K562 (cell line): ENCODE data around the gene C13orf46. TPM values are rescaled to one million over a fixed set of nuclear protein-coding genes. Genes with fewer than 3 reads are reported as not detected.

Experiments
- BRCA1 ChIP-seq, 2 experiments: fragments of 450-650 bp in 1 of 2; sonication (generic) in 1 of 2; formaldehyde crosslinking in 1 of 2; IDR thresholded peaks; 2 replicates each; pipeline versions ENCODE4 v1.5.0 to v1.6.1; 2017 to 2020; ENCODE audit warnings: mild to moderate bottlenecking in 1 of 2, missing genetic modification reagents in 1 of 2
- CBX2 ChIP-seq: fragments of 200-600 bp; sonication (generic); IDR thresholded peaks from one replicate; pipeline ENCODE4 v1.6.1; 2012; ENCODE audit warnings: mild to moderate bottlenecking, low read length, inconsistent platforms; ENCODE audit not compliant: insufficient read depth, poor library complexity, severe bottlenecking
- HDGF ChIP-seq: fragments of 450-650 bp; IDR thresholded peaks from 2 replicates; pipeline ENCODE4 v1.6.1; 2016
- HMG20B ChIP-seq: fragments of 250-450 bp; sonication (Bioruptor Pico); IDR thresholded peaks from 2 replicates; pipeline ENCODE4 v1.5.0; 2021; ENCODE audit warnings: mild to moderate bottlenecking
- KAT2B ChIP-seq: IDR thresholded peaks from one replicate; pipeline ENCODE4 v1.6.1; 2012; ENCODE audit warnings: low read depth, mild to moderate bottlenecking, control low read depth, inconsistent platforms, low read length, moderate library complexity
- LCOR ChIP-seq: sonication (generic); formaldehyde crosslinking; IDR thresholded peaks from 2 replicates; pipeline ENCODE4 v1.8.0; 2022; ENCODE audit warnings: mild to moderate bottlenecking, missing genetic modification reagents
- MYC ChIP-seq, 2 experiments: fragments of 250-450 bp in 1 of 2; sonication (Bioruptor Pico) in 1 of 2; IDR thresholded peaks; 2 replicates each; pipeline versions ENCODE4 v1.5.1 to v1.6.1; 2012 to 2021; ENCODE audit warnings: low read depth in 2 of 2, borderline replicate concordance in 1 of 2, improper control_type of control experiment in 1 of 2, low read length in 1 of 2, mild to moderate bottlenecking in 1 of 2, moderate library complexity in 1 of 2
- NFYB ChIP-seq: IDR thresholded peaks from 2 replicates; pipeline ENCODE4 v1.6.1; 2011; ENCODE audit warnings: mild to moderate bottlenecking, moderate library complexity; ENCODE audit not compliant: insufficient read length; ENCODE audit errors: extremely low read depth
- NR3C1 ChIP-seq: sonication (generic); formaldehyde crosslinking; IDR thresholded peaks from 2 replicates; pipeline ENCODE4 v1.8.1; 2022; ENCODE audit warnings: missing genetic modification reagents
- PHF21A ChIP-seq: fragments of 450-650 bp; IDR thresholded peaks from 2 replicates; pipeline ENCODE4 v1.6.1; 2017; ENCODE audit warnings: low read depth, borderline replicate concordance
- PYGO2 ChIP-seq: fragments of 450-650 bp; IDR thresholded peaks from 2 replicates; pipeline ENCODE4 v1.6.1; 2016; ENCODE audit warnings: mild to moderate bottlenecking, missing genetic modification characterization, moderate library complexity, missing compliant biosample characterization
- RNF2 ChIP-seq: sonication (generic); IDR thresholded peaks from 2 replicates; pipeline ENCODE4 v1.6.1; 2016
- SIRT6 ChIP-seq: IDR thresholded peaks from one replicate; pipeline ENCODE4 v1.6.1; 2012; ENCODE audit warnings: low read depth, mild to moderate bottlenecking, control low read depth, inconsistent platforms, low read length, moderate library complexity
- ZNF354B ChIP-seq: fragments of 250-450 bp; sonication (Bioruptor Pico); IDR thresholded peaks from 2 replicates; pipeline ENCODE4 v1.4.0; 2020
- ZNF57 ChIP-seq: fragments of 450-650 bp; formaldehyde crosslinking; IDR thresholded peaks from 2 replicates; pipeline ENCODE4 v1.4.0; 2020; ENCODE audit warnings: mild to moderate bottlenecking, moderate library complexity
- ZNF583 ChIP-seq: fragments of 250-450 bp; sonication (Bioruptor Pico); IDR thresholded peaks from 2 replicates; pipeline ENCODE4 v1.4.0; 2020
- ZNF695 ChIP-seq: fragments of 450-650 bp; formaldehyde crosslinking; IDR thresholded peaks from 2 replicates; pipeline ENCODE4 v1.4.0; 2020; ENCODE audit warnings: mild to moderate bottlenecking, moderate library complexity
- ZSCAN29 ChIP-seq: fragments of 450-650 bp; IDR thresholded peaks from 2 replicates; pipeline ENCODE4 v1.6.1; 2017
- ZSCAN32 ChIP-seq: fragments of 450-650 bp; formaldehyde crosslinking; IDR thresholded peaks from 2 replicates; pipeline ENCODE4 v1.4.0; 2020; ENCODE audit warnings: mild to moderate bottlenecking, moderate library complexity
- ZZZ3 ChIP-seq: fragments of 450-650 bp; IDR thresholded peaks from 2 replicates; pipeline ENCODE4 v1.6.1; 2016; ENCODE audit warnings: antibody characterized with exemption, mild to moderate bottlenecking, moderate library complexity
- polyA plus RNA-seq, 8 experiments: library from polyadenylated mRNA; depleted of rRNA in 4 of 8; stranded (reverse) in 5 of 8; unstranded in 3 of 8; fragments of >200 nt; fragmentation: Nextera tagmentation in 2 of 8; fragmentation: Illumina TruSeq in 1 of 8; extraction: Ambion mirVana in 2 of 8; extraction: Trizol in 1 of 8; gene quantifications; 2 replicates each; pipeline versions ENCODE4 v1.2.1 to v1.2.3, GENCODE V29; 2011 to 2014; ENCODE audit warnings: inconsistent platforms in 1 of 8, missing spikeins in 1 of 8
- total RNA-seq, 7 experiments: library from RNA; depleted of rRNA in 6 of 7; stranded (reverse); fragments of >200 nt in 6 of 7; fragmentation: Illumina TruSeq in 2 of 7; extraction: Trizol in 2 of 7; gene quantifications; 2 replicates each; pipeline versions ENCODE4 v1.2.1 to v1.2.3, GENCODE V29; 2011 to 2021; ENCODE audit warnings: low replicate concordance in 1 of 7
- TF ChIP-seq, protein P1 (sequence below): fragments of 250-450 bp; sonication (Bioruptor Pico); IDR thresholded peaks from 2 replicates; pipeline ENCODE4 v1.4.0; 2020; ENCODE audit warnings: mild to moderate bottlenecking, moderate library complexity
- TF ChIP-seq, protein P2 (sequence below): fragments of 450-650 bp; formaldehyde crosslinking; IDR thresholded peaks from 2 replicates; pipeline ENCODE4 v1.4.0; 2020; ENCODE audit warnings: mild to moderate bottlenecking, moderate library complexity
- TF ChIP-seq, protein P3 (sequence below): sonication (generic); formaldehyde crosslinking; IDR thresholded peaks from 2 replicates; pipeline ENCODE4 v1.8.1; 2023; ENCODE audit warnings: mild to moderate bottlenecking, missing genetic modification reagents, moderate library complexity

The C13orf46 gene
- total and polyA plus RNA-seq, 9 of the 15 experiments (the other 6 are each of a cell fraction or from before 2014, with no cell fraction given) = 0.04 to 0.24 (median 0.05) TPM; not detected in 4

DNA sequence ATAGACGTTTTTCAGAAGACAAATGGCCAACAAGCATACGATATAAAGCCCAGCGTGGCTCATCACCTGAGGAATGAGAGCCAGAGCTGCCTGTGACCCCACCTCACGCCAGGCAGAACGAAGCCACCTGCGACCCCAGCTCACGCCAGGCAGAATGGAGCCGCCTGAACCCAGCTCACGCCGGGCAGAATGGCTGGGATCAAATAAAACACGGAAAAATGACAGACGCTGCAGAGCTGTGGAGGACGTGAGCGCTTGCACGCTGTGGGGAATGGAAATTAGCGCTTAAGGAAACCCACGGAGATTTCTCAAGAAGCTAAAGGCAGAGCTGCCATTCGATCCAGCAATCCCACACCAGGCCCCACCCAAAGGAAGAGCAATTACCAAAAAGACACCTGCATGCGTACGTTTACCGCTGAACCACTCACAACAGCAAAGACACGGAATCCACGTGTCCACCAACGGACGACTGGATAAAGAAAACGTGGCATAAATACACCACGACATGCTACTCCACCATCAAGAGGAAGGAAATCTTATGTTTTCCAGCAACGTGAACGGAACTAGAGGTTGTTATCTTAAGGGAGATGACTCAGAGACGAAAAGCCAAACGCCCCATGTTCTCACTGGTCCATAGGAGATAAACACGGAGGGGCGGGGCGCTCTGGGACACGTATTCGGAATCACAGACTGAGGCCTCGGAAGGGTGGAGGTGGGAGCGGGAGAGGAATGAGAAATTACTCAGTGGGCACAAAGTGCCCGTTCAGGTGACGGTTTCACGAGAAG lies 30.7 kb upstream of the C13orf46 start (continued):
- TF ChIP-seq PHF21A = peak; percentile 20; the same call in 1 of the 2 replicates
- no peak for TF ChIP-seq ZNF695 (CRISPR knock-in tag)
- no peak for TF ChIP-seq HMG20B (CRISPR knock-in tag)
- TF ChIP-seq RNF2 = peak; percentile 79
- TF ChIP-seq CBX2 = no peak
- TF ChIP-seq MYC (IDR thresholded peaks at IDR 0.05; ENCODE audit: low read depth, low read length) = peak; percentile 91
- TF ChIP-seq MYC (CRISPR knock-in tag; IDR thresholded peaks at IDR 0.05; ENCODE audit: borderline replicate concordance, low read depth) = no peak
- TF ChIP-seq NR3C1 (CRISPR knock-in tag) = no peak
- TF ChIP-seq HDGF = no peak
- TF ChIP-seq, protein P1, sequence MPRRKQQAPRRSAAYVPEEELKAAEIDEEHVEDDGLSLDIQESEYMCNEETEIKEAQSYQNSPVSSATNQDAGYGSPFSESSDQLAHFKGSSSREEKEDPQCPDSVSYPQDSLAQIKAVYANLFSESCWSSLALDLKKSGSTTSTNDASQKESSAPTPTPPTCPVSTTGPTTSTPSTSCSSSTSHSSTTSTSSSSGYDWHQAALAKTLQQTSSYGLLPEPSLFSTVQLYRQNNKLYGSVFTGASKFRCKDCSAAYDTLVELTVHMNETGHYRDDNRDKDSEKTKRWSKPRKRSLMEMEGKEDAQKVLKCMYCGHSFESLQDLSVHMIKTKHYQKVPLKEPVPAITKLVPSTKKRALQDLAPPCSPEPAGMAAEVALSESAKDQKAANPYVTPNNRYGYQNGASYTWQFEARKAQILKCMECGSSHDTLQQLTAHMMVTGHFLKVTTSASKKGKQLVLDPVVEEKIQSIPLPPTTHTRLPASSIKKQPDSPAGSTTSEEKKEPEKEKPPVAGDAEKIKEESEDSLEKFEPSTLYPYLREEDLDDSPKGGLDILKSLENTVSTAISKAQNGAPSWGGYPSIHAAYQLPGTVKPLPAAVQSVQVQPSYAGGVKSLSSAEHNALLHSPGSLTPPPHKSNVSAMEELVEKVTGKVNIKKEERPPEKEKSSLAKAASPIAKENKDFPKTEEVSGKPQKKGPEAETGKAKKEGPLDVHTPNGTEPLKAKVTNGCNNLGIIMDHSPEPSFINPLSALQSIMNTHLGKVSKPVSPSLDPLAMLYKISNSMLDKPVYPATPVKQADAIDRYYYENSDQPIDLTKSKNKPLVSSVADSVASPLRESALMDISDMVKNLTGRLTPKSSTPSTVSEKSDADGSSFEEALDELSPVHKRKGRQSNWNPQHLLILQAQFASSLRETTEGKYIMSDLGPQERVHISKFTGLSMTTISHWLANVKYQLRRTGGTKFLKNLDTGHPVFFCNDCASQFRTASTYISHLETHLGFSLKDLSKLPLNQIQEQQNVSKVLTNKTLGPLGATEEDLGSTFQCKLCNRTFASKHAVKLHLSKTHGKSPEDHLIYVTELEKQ (CRISPR knock-in tag) = no peak
- TF ChIP-seq LCOR (CRISPR knock-in tag) = 0 out of 2 replicates have a peak, but pooled peaks have one; percentile 59
- TF ChIP-seq BRCA1 (IDR thresholded peaks at IDR 0.05) = no peak
- TF ChIP-seq BRCA1 (CRISPR knock-in tag; IDR thresholded peaks at IDR 0.05) = no peak
- TF ChIP-seq ZZZ3 = no peak
- no peak for TF ChIP-seq ZNF354B (CRISPR knock-in tag)
- TF ChIP-seq KAT2B = no peak
- no peak for TF ChIP-seq SIRT6
- TF ChIP-seq, protein P2, sequence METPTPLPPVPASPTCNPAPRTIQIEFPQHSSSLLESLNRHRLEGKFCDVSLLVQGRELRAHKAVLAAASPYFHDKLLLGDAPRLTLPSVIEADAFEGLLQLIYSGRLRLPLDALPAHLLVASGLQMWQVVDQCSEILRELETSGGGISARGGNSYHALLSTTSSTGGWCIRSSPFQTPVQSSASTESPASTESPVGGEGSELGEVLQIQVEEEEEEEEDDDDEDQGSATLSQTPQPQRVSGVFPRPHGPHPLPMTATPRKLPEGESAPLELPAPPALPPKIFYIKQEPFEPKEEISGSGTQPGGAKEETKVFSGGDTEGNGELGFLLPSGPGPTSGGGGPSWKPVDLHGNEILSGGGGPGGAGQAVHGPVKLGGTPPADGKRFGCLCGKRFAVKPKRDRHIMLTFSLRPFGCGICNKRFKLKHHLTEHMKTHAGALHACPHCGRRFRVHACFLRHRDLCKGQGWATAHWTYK (CRISPR knock-in tag) = peak; percentile 95
- TF ChIP-seq ZNF57 (CRISPR knock-in tag) = no peak
- no peak for TF ChIP-seq ZSCAN29
- peak; percentile 44 for TF ChIP-seq NFYB
- TF ChIP-seq, protein P3, sequence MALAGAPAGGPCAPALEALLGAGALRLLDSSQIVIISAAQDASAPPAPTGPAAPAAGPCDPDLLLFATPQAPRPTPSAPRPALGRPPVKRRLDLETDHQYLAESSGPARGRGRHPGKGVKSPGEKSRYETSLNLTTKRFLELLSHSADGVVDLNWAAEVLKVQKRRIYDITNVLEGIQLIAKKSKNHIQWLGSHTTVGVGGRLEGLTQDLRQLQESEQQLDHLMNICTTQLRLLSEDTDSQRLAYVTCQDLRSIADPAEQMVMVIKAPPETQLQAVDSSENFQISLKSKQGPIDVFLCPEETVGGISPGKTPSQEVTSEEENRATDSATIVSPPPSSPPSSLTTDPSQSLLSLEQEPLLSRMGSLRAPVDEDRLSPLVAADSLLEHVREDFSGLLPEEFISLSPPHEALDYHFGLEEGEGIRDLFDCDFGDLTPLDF (CRISPR knock-in tag) = no peak; the same call in 1 of the 2 replicates
- TF ChIP-seq ZSCAN32 = no peak
- no peak for TF ChIP-seq PYGO2 (tag)
- no peak for TF ChIP-seq ZNF583 (CRISPR knock-in tag)
